GM19193 (cell line): ENCODE data around the gene FOXR1.

Experiments
- POLR2A ChIP-seq: IDR thresholded peaks from 4 replicates; pipeline ENCODE4 v1.6.1; 2011; ENCODE audit not compliant: insufficient read depth, insufficient read length; ENCODE audit errors: extremely low read depth

The FOXR1 gene

DNA sequence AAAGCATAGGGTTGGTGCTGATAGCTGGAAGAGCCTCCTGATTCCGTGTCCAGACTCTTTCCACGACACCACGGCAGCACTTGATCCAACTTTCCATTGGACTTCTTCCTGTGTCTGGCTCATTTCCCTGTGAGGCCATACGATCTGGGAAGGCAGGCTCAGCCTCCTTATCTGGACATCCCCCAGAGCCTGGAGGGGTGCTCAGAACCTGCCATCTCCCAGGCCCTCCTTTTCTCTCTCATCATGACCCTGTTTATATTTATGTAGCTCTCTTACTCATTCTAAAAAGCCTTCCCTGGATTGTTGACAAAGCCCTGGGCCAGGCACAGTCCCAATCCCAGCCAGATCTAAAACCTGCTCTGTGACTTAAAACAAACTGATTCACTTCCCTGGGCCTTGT lies 38.1 kb upstream of the FOXR1 start:
- no peak for TF ChIP-seq POLR2A

DNA sequence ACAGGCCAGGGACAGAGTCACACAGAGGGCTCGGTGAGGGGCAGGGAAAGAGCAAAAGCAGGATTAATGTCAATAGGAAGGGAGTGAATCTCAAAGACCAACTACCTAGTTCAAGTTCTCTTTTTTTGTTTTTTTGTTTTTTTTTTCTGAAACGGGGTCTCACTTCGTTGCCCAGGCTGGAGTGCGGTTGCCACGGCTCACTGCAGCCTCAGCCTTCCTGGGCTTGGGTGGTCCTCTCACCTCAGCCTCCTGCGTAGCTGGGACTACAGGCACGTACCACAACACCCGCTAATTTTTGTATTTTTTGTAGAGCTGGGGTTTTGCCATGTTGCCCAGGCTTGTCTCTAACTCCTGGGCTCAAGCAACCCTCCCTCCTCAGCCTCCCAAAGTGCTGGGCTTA lies 36.2 kb upstream of the FOXR1 start:
- TF ChIP-seq POLR2A, result no peak

DNA sequence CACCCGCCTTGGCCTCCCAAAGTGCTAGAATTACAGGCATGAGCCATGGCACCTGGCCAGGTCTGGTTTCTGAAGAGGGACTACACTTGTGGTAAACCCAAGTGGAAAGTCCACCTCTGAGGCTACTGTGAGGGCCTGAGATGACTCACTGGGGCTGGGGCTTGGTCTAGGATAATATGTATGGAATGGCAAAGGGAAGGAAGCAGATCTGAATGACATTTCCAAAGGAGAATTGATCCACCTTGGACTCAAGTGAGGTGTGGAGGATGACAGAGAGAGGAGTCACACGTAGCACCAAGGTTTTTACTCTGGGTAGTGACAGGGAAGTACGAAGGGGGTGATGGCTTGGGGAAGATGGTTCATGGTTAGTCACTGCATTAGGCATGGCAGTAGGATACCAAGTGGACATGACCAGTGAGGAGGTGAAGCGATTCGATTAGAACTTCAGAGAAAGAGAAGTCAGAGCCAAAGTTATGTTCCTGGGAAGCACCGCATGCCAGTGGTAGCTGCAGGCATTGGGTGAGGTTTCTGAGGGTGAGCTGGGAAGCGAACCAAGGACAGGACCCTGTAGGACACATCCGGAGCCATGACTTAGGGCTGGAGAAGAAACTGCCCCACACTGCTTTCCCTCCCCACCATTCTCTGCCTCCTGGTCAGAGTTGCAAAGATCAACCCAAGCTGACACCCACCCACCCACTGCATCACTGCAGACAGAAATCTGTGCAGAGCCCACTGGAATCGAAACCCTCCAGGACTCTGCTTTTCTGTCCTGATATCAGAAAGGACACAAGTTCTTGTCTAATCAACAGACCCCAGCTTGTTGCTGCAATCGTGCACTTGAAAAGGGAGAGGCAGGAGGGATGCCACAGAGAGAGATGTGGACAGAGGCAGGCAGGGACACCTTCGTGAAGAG lies 32.8 kb upstream of the FOXR1 start:
- TF ChIP-seq POLR2A, result no peak

DNA sequence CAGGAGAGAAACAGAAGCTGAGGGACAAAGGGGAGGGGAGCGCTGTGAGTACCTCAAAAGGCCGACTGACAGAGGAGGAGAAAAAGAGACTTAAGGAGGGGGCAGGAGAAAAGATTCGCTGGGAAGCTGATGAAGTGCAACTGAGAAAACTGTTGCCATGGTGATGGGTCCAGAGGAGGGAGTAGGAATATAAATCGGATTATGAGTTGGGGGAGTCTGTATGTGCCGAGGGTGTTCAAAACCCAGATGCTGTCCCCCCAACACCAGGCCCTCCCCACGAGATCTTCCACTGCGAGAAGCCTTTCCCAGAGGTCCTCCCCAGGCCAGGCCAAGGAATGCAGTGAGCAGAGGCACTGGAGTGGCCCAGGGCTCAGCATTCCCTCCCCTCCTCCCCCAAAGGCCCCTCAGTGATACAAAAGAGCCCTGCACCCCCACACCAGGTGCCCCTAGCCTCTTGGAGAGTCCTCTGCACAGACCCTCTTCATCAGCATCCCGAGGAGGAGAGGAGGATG lies 32.1 kb upstream of the FOXR1 start:
- TF ChIP-seq POLR2A, result no peak

DNA sequence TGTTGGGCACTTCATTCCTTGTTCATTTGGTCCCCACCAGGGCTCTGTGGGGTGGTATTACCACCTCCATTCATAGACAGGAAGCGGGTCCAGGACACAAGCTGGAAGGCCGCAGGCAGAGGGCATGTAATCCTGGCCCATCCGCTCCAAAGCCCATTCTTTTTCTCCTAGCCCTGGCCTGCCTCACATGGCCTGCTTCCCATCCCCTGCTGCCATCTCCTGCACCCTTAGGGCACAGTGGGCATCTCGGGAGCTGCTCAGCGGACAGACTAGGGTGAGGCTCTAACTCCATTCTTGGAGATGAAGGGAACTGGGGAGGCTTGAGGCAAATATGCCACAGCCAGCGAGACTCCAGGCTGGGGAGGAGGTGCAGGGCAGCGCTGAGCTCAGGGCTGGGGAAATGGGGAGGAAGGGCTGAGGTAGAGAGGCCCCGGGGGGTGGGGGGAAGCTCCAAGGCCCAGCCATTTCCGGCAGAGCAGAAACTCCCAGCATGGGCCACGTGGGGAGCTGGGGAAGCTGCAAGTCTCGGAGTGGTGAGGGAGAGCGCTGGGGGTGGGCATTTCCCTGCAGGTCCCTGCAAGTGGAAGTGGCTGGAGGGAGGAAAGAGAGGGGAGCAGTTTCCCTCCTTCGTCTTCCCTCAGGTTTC lies 31.5 kb upstream of the FOXR1 start:
- no peak for TF ChIP-seq POLR2A

DNA sequence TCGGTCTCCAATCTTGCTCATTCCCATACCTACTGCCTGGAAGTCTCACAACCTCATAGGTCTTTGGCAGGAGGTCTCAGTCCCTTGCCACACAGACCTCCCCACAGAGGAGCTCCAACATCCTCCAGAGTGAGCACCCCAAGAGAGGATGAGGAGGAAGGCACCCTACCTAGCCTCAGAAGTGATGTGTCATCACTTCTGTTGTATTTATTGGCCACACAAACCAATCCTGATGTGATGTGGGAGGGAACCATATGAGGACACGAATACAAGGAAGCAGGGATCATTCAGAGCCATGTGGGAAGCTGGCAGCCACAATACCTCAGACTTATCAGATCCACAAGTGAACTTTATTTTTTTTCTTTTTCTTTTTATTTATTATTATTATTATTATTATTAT lies 24.5 kb upstream of the FOXR1 start:
- no peak for TF ChIP-seq POLR2A

DNA sequence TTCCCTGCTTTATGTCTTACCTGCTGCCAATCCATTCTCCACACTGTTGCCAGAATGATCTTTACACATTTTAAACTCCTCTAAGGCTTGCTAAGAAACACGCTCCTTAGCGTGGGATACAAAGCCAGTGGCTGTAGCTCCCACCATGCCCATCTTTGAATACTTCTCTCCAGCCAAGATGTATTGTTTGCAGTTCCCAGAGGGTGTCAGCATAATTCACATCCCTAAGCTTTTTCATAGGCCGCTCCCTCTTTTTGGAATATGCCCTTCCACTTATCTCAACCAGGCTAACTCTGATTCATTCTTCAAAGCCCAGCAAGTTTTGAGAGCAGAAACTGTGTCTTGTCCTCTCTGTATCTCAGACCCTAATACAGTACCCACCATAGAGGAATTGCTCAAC lies 23.6 kb upstream of the FOXR1 start:
- TF ChIP-seq POLR2A, result no peak

DNA sequence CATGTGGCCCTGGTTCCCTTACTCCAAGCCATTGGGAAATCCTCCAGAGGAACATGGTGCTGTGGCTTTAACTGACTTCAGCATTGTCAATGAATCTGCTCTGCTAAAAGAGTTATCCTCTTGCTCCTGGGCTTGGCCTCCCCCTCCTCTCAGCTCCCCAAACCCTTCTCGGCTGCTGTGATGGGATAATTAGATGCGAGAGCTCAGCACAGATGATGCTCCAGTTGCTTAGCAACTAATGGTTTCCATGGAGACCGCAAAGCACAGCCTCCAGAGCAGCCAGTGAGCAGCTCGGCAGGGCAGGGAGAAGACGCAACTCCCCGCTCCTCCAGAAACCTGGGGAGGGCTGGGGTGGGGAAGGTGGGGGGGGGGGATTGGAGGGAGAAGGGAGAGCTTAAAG lies 18.3 kb upstream of the FOXR1 start:
- TF ChIP-seq POLR2A, result no peak

DNA sequence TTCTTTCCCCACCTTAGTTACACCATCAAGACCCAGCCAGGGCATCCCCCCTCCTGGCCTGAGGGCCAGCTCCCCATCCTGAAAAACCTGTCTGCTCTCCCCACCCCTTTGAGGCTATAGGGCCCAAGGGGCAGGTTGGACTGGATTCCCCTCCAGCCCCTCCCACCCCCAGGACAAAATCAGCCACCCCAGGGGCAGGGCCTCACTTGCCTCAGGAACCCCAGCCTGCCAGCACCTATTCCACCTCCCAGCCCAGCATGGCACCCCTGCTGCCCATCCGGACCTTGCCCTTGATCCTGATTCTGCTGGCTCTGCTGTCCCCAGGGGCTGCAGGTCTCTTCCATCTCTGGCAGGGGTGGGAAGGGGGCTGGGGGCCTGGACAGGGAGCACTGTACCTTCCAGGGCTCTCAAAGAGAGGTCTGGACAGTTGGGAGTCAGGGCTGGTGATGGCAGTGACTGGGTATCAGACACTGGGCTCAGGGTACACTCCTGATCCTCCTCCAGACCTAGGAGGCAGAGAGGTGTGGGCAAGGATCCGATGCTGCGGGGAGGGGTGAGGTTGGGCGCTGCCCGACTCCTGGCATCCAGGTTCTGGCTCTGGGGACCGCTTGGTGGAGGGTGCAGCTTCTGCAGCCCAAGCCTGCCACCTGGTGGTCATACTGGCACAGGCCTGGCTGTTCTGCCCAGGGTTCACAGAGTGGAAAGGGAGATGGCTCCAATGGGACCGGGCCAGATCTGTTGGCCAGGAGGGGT lies 15.3 kb upstream of the FOXR1 start, which contains the start of gene UPK2:
UPK2 (plus strand) TSS at position 205 of the 753 bp plus-strand sequence; CDS start at position 258, 53 bp downstream.
- no peak for TF ChIP-seq POLR2A

DNA sequence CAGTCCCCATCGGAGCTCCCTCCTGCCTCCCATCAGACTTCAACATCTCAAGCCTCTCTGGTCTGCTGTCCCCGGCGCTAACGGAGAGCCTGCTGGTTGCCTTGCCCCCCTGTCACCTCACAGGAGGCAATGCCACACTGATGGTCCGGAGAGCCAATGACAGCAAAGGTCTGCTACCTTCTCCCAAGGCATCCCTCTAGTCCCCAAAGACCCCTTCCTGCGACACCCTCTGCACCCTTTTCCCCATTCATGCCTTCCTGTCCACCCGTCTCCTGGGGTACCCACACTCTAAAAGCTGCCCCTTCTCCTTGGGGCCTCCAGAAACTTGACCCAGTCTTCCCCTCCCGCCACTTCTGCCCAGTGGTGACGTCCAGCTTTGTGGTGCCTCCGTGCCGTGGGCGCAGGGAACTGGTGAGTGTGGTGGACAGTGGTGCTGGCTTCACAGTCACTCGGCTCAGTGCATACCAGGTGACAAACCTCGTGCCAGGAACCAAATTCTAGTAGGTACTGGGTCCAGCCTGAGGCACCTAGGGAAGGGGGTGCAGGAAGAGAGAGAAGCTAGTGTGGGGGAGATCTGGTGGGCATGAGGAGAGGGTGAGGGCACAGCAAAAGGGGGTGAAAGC lies 14.6 kb upstream of the FOXR1 start:
- TF ChIP-seq POLR2A, result no peak

DNA sequence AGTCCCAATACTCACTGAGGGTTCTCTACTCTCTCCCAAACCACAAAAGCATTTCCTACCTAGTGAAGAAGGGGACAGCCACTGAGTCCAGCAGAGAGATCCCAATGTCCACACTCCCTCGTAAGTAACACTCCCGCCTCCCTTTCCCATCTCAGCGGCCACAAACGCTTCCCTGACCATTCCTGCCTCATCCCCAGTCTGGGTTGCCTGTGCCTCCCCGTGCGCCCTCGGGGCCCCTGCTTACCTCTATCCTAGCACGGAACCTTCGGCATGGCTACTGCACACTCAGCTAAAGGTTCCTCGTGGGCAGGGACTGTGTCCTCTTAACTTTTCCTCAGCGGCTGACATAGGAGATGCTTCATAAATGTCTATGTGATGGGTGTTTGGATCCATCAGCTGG lies 14.0 kb upstream of the FOXR1 start:
- no peak for TF ChIP-seq POLR2A

DNA sequence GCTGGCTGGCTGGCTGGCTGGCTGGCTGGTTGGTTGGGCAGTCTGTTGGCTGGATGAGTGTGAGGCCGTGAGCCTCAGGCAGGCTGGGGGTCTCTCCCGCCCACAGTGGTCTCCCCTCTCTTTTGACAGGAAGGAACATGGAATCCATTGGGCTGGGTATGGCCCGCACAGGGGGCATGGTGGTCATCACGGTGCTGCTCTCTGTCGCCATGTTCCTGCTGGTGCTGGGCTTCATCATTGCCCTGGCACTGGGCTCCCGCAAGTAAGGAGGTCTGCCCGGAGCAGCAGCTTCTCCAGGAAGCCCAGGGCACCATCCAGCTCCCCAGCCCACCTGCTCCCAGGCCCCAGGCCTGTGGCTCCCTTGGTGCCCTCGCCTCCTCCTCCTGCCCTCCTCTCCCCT lies 13.6 kb upstream of the FOXR1 start:
- TF ChIP-seq POLR2A, result no peak

DNA sequence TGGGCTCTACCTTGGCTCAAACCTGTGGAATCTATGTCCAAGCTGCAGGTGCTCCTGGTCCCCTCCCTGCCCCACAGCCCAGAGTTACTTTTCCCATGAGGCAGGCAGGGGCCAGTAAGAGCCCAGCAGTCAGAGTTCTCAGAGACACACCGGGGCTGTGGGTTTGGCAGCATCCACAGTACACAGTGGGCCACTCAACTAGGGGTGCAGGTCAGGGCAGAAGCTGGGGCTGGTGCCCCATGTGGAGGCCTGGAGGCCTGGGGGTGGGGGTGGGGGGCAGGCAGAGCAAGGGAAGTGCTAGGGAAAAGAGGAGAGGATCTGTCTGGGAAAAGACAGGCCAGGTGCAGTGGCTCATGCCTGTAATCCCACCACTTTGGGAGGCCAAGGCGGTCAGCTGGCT lies 13.0 kb upstream of the FOXR1 start:
- TF ChIP-seq POLR2A, result no peak

DNA sequence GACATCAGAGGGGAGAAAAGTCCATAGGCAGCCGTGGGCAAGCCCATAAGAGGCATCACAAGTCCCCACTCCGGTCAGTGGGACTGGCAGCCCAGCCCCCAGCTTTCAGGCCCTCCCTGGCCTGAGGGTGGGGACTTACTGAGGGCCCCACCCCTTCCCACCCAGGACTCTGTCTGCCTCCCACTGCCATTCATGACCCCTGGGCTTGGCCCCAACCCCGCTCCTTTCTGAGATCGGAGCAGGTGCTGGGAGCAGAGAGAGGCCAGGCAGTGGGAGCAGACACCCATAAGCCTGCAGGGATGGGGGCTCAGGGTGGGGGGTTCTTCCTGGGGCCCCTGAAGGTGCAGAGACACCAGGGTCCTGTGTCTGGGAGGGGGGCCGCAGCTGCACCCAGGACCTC lies 10.4 kb upstream of the FOXR1 start:
- no peak for TF ChIP-seq POLR2A

DNA sequence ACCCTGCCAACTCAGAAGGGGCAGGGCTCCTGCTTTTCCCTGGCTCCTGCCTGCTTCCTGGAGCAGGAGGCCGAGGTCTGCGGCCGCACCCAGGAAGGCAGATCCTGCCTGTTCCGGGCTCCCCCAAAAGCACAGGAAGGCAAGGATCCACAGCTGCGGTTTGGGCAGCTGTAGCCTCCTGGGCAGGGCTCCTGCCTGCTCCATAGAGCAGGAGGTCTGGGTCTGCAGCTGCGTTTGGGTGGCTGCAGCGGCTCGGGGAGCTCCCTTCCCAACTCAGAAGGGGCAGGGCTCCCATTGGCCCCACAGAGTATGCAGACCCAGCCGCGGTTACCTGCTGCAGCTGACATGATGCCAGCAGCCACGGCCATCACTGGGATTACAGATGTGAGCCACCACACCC lies 10.0 kb upstream of the FOXR1 start:
- TF ChIP-seq POLR2A, result no peak
